ENCODE results near the gene TSGA10IP. TPM values are rescaled to one million over a fixed set of nuclear protein-coding genes. Genes with fewer than 3 reads are reported as not detected.

Gene TSGA10IP
- total RNA-seq, 1 experiment from 2014 or later, result not detected

GRCh38 chr11:65967329-65967934 lies 22.2 kb downstream of the TSGA10IP start:
- in situ Hi-C loops (cut with HindIII; ENCODE audit: low sequenced_read_pairs), result no loop called here
- DNase-seq (ENCODE audit: low spot score), result no peak

- in situ Hi-C loops (cut with HindIII; ENCODE audit: low sequenced_read_pairs), result no loop called here
- no peak for DNase-seq (ENCODE audit: low spot score)
Observed at GRCh38 chr11:65968600-65969482, 23.6 kb downstream of the TSGA10IP start.

GRCh38 chr11:65972116-65972515 lies 26.8 kb downstream of the TSGA10IP start:
- no peak for DNase-seq (ENCODE audit: low spot score)
- in situ Hi-C loops (cut with HindIII; ENCODE audit: low sequenced_read_pairs), result no loop called here

- in situ Hi-C loops (cut with HindIII; ENCODE audit: low sequenced_read_pairs), result no loop called here
- DNase-seq (ENCODE audit: low spot score), result no peak
Observed at GRCh38 chr11:65973439-65974110, 28.3 kb downstream of the TSGA10IP start.

- in situ Hi-C loops (cut with HindIII; ENCODE audit: low sequenced_read_pairs), result no loop called here
- no peak for DNase-seq (ENCODE audit: low spot score)
Observed at GRCh38 chr11:65975771-65976170, 30.5 kb downstream of the TSGA10IP start.

GRCh38 chr11:65976216-65977176 lies 31.2 kb downstream of the TSGA10IP start:
- in situ Hi-C loops (cut with HindIII; ENCODE audit: low sequenced_read_pairs), result no loop called here
- DNase-seq (ENCODE audit: low spot score), result no peak

GRCh38 chr11:65977621-65978390 lies 32.5 kb downstream of the TSGA10IP start:
- DNase-seq (ENCODE audit: low spot score), result no peak
- in situ Hi-C loops (cut with HindIII; ENCODE audit: low sequenced_read_pairs), result no loop called here

GRCh38 chr11:65978391-65979238 lies 33.3 kb downstream of the TSGA10IP start:
- in situ Hi-C loops (cut with HindIII; ENCODE audit: low sequenced_read_pairs), result no loop called here
- DNase-seq (ENCODE audit: low spot score), result no peak

GRCh38 chr11:65979261-65979759 lies 34.0 kb downstream of the TSGA10IP start:
- DNase-seq (ENCODE audit: low spot score), result no peak
- in situ Hi-C loops (cut with HindIII; ENCODE audit: low sequenced_read_pairs), result no loop called here

- in situ Hi-C loops (cut with HindIII; ENCODE audit: low sequenced_read_pairs), result no loop called here
- peak; percentile 55 for DNase-seq (ENCODE audit: low spot score)
Observed at GRCh38 chr11:65981101-65981740, 35.9 kb downstream of the TSGA10IP start.

GRCh38 chr11:65981972-65982823 lies 36.9 kb downstream of the TSGA10IP start:
- no peak for DNase-seq (ENCODE audit: low spot score)
- in situ Hi-C loops (cut with HindIII; ENCODE audit: low sequenced_read_pairs), result no loop called here

GRCh38 chr11:65982824-65983588 lies 37.7 kb downstream of the TSGA10IP start:
- in situ Hi-C loops (cut with HindIII; ENCODE audit: low sequenced_read_pairs), result no loop called here
- no peak for DNase-seq (ENCODE audit: low spot score)

GRCh38 chr11:65983589-65983987 lies 38.3 kb downstream of the TSGA10IP start:
- in situ Hi-C loops (cut with HindIII; ENCODE audit: low sequenced_read_pairs), result no loop called here
- no peak for DNase-seq (ENCODE audit: low spot score)

- no peak for DNase-seq (ENCODE audit: low spot score)
- in situ Hi-C loops (cut with HindIII; ENCODE audit: low sequenced_read_pairs), result no loop called here
Observed at GRCh38 chr11:65987336-65987735, 42.1 kb downstream of the TSGA10IP start.

All from G401 (cell line).